Mesendoderm (in vitro differentiated cells): ENCODE data around the gene PRKAG2.
A peak's percentile ranks its signal among the peaks of the same experiment; 100 is the strongest.

Source experiments
- DNase-seq: peaks from one replicate; pipeline ENCODE4 v3.0.0; 2013
- H2AK5ac ChIP-seq: 2 replicates; pipeline ENCODE4 v1.6.1; 2013; ENCODE audit warnings: low read length, inconsistent platforms
- H2BK120ac ChIP-seq: 2 replicates; pipeline ENCODE4 v1.6.1; 2013; ENCODE audit warnings: low read depth, mild to moderate bottlenecking, low read length, moderate library complexity, mixed read lengths
- H2BK15ac ChIP-seq: replicated peaks from 2 replicates; pipeline ENCODE4 v1.6.1; 2013; ENCODE audit warnings: low read depth, mild to moderate bottlenecking, moderate library complexity
- H2BK5ac ChIP-seq: 2 replicates; pipeline ENCODE4 v1.6.1; 2013; ENCODE audit warnings: low read length, inconsistent platforms
- H3K18ac ChIP-seq: 2 replicates; pipeline ENCODE4 v1.6.1; 2013; ENCODE audit warnings: mild to moderate bottlenecking, low read length, mixed read lengths
- H3K23ac ChIP-seq: one replicate; pipeline ENCODE4 v1.6.1; 2013; ENCODE audit warnings: low read length
- H3K27ac ChIP-seq: 2 replicates; pipeline ENCODE4 v1.5.1; 2013; ENCODE audit warnings: low read depth, mild to moderate bottlenecking, inconsistent platforms, low read length, moderate library complexity
- H3K27me3 ChIP-seq: 2 replicates; pipeline ENCODE4 v1.6.1; 2013; ENCODE audit warnings: low read length, control low read depth, mild to moderate bottlenecking, inconsistent platforms; ENCODE audit not compliant: insufficient read depth, poor library complexity
- H3K36me3 ChIP-seq: 2 replicates; pipeline ENCODE4 v1.6.1; 2013; ENCODE audit warnings: low read length, inconsistent platforms; ENCODE audit not compliant: control insufficient read depth, insufficient read depth
- H3K4ac ChIP-seq: one replicate; pipeline ENCODE4 v1.6.1; 2013; ENCODE audit warnings: low read depth, mild to moderate bottlenecking, low read length, moderate library complexity
- H3K4me1 ChIP-seq: 2 replicates; pipeline ENCODE4 v1.6.1; 2013; ENCODE audit warnings: low read depth, low read length, inconsistent platforms; ENCODE audit not compliant: control insufficient read depth
- H3K4me2 ChIP-seq: 2 replicates; pipeline ENCODE4 v1.6.1; 2013; ENCODE audit warnings: low read length
- H3K4me3 ChIP-seq: 2 replicates; pipeline ENCODE4 v1.5.1; 2013; ENCODE audit warnings: mild to moderate bottlenecking, low read length
- H3K56ac ChIP-seq: one replicate; pipeline ENCODE4 v1.6.1; 2013; ENCODE audit warnings: low read length
- H3K79me1 ChIP-seq: 2 replicates; pipeline ENCODE4 v1.6.1; 2013; ENCODE audit warnings: low read length, inconsistent platforms
- H3K79me2 ChIP-seq: 2 replicates; pipeline ENCODE4 v1.6.1; 2013; ENCODE audit warnings: mild to moderate bottlenecking, low read length; ENCODE audit not compliant: control insufficient read depth, insufficient read depth
- H3K9ac ChIP-seq: 2 replicates; pipeline ENCODE4 v1.6.1; 2013; ENCODE audit warnings: low read length, inconsistent platforms
- H4K5ac ChIP-seq: one replicate; pipeline ENCODE4 v1.6.1; 2013; ENCODE audit warnings: low read length
- H4K8ac ChIP-seq: one replicate; pipeline ENCODE4 v1.6.1; 2013; ENCODE audit warnings: low read depth, mild to moderate bottlenecking, control low read depth, low read length, moderate library complexity
- WGBS: extraction: QIAGEN DNeasy Blood & Tissue Kit; methylation state at CpG from one replicate; pipeline ENCODE4 v1.1.7; 2013; ENCODE audit warnings: low lambda C conversion rate, missing lambda C conversion rate; ENCODE audit not compliant: insufficient coverage; ENCODE audit errors: extremely low coverage; 5-methylcytosine and 5-hydroxymethylcytosine counted together

Gene PRKAG2

GRCh38 chr7:151611878-151612277, 265.0 kb downstream of the PRKAG2 start:
- no peak overlapping the region for H2BK120ac ChIP-seq
- H3K9ac ChIP-seq, result no peak overlapping the region
- no peak overlapping the region for H3K27ac ChIP-seq
- no peaks in the 10 kb centered on the region for H3K79me1 ChIP-seq
- H3K27me3 ChIP-seq, result no peaks in the 10 kb centered on the region
- H4K5ac ChIP-seq, result no peak overlapping the region
- no peak overlapping the region for H3K18ac ChIP-seq
- H4K8ac ChIP-seq, result no peak overlapping the region
- H3K56ac ChIP-seq, result no peak overlapping the region
- no peaks in the 10 kb centered on the region for H3K36me3 ChIP-seq
- no peak for DNase-seq
- no peaks in the 10 kb centered on the region for H3K4me1 ChIP-seq
- H2BK5ac ChIP-seq, result no peak overlapping the region
- H3K4me3 ChIP-seq, result no peak overlapping the region
- WGBS, result no CpG with 5 or more reads among the region's 10 CpGs
- no peaks in the 10 kb centered on the region for H3K79me2 ChIP-seq
- H2BK15ac ChIP-seq, result no peak overlapping the region
- H3K23ac ChIP-seq, result no peak overlapping the region
- no peak overlapping the region for H3K4ac ChIP-seq
- no peak overlapping the region for H3K4me2 ChIP-seq
- H2AK5ac ChIP-seq, result no peak overlapping the region

DNA sequence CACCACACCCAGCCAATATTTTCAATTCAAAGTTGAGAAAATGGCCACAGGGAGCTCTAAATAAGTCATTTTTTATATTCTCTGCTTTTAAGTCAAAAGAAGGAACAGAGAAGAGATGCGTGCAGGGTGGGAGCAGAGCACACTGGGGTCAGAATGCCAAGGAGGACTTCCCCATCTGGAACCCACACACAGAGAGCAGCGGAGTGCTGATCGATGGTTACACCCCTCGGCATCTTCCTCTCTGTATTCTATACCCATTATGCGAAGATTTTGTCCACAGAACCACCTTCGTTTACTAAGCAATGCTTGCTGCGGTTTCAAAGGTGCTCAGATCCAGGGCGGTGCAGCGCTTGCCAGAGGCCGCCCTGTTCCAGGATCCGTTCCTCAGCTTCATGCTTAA, 265.9 kb downstream of the PRKAG2 start:
- Histone ChIP-seq H3K4ac (no peak overlapping the region), H2BK120ac (no peak overlapping the region), H3K9ac (no peak overlapping the region), H4K5ac (no peak overlapping the region), H2BK15ac (no peak overlapping the region), H3K4me3 (no peak overlapping the region), H3K27me3 (no peaks in the 10 kb centered on the region), H3K4me2 (no peak overlapping the region), H3K18ac (no peak overlapping the region), H3K23ac (no peak overlapping the region), H3K79me2 (no peaks in the 10 kb centered on the region), H4K8ac (no peak overlapping the region), H2AK5ac (no peak overlapping the region), H2BK5ac (no peak overlapping the region), H3K27ac (no peak overlapping the region), H3K56ac (no peak overlapping the region), H3K79me1 (no peaks in the 10 kb centered on the region), H3K36me3 (no peaks in the 10 kb centered on the region), H3K4me1 (no peaks in the 10 kb centered on the region)
- no CpG with 5 or more reads among the region's 11 CpGs for WGBS
- no peak for DNase-seq

DNA sequence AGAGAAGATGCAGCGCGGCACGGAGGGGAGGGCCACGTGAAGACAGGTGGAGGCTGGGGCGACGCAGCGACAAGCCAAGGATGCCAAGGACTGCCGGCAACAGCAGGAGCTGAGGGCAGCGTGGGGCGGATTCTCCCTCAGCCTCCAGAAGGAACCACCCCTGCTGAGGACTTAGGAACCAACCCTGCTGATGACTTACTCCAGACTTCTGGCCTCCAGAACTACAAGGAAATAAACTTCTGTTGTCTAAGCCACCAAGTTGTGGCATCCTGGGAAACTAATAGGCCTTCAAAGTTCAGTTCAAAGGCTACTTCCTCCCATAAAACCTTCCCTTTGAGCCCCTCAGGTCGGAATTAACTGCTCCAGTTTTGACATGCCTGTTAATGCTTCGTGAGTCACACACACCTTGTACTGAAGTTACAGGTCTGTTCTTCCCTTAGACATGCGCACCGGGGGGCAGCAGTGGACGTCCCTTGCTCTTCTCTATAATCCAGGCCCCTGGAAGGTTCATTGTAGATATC, 268.8 kb downstream of the PRKAG2 start:
- H3K36me3 ChIP-seq, result no peaks in the 10 kb centered on the region
- no peak overlapping the region for H2BK120ac ChIP-seq
- H3K4ac ChIP-seq, result no peak overlapping the region
- H3K56ac ChIP-seq, result no peak overlapping the region
- no peaks in the 10 kb centered on the region for H3K4me1 ChIP-seq
- H3K79me1 ChIP-seq, result no peaks in the 10 kb centered on the region
- H2BK15ac ChIP-seq, result no peak overlapping the region
- H3K79me2 ChIP-seq, result no peaks in the 10 kb centered on the region
- H3K4me2 ChIP-seq, result no peak overlapping the region
- H3K27me3 ChIP-seq, result no peaks in the 10 kb centered on the region
- peak; percentile 22 for DNase-seq
- no peak overlapping the region for H2AK5ac ChIP-seq
- H3K27ac ChIP-seq, result no peak overlapping the region
- no peak overlapping the region for H3K18ac ChIP-seq
- H3K9ac ChIP-seq, result no peak overlapping the region
- H3K23ac ChIP-seq, result no peak overlapping the region
- no peak overlapping the region for H3K4me3 ChIP-seq
- no CpG with 5 or more reads among the region's 15 CpGs for WGBS
- H2BK5ac ChIP-seq, result no peak overlapping the region
- H4K8ac ChIP-seq, result no peak overlapping the region
- no peak overlapping the region for H4K5ac ChIP-seq

DNA sequence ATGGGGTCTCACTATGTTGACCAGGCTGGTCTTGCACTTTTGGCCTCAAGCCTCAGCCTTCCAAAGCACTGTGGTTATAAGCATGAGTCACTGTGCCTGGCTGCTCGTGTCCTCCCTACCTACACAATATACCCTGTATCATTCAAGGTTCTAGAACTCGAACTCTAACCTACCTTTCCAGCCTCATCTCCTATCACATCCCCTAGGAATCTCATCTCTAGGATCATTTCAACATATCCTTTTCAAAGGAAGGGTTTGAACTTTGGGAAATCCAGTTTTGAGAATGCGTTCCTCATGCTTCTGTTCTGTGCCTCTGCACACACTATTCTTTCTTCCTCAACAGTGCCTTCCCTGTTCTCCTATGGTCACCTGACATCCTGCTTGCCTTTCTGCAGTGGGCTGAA, 269.4 kb downstream of the PRKAG2 start:
- Histone ChIP-seq H3K4me1 (no peaks in the 10 kb centered on the region), H3K4ac (no peak overlapping the region), H2AK5ac (no peak overlapping the region), H3K36me3 (no peaks in the 10 kb centered on the region), H2BK5ac (no peak overlapping the region), H3K79me1 (no peaks in the 10 kb centered on the region), H3K4me3 (no peak overlapping the region), H3K9ac (no peak overlapping the region), H4K8ac (no peak overlapping the region), H4K5ac (no peak overlapping the region), H3K23ac (no peak overlapping the region), H3K18ac (no peak overlapping the region), H3K79me2 (no peaks in the 10 kb centered on the region), H2BK15ac (no peak overlapping the region), H3K4me2 (no peak overlapping the region), H3K27me3 (no peaks in the 10 kb centered on the region), H3K27ac (no peak overlapping the region), H3K56ac (no peak overlapping the region), H2BK120ac (no peak overlapping the region)
- no peak for DNase-seq
- WGBS, result no CpG with 5 or more reads among the region's 3 CpGs

DNA sequence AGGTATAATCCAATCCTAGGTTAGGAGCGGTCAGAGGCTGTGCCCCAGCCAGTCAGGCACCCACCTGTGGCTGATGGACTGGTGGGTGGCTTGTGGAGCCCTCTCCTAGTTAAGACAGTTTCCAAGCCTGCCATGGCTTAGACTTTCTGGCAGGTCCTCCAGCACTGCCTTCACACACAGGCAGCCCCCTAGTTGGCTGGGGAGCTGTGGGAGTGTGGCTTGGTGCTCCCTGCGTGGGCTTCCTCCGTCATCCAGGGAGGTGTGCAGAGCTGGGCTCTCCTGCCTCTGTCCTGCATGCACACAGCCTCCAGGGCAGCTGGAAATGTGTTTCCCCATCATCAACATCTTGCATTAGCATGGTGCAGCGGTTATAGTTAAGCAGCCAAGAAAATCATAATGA, 273.0 kb downstream of the PRKAG2 start:
- no CpG with 5 or more reads among the region's 4 CpGs for WGBS

DNA sequence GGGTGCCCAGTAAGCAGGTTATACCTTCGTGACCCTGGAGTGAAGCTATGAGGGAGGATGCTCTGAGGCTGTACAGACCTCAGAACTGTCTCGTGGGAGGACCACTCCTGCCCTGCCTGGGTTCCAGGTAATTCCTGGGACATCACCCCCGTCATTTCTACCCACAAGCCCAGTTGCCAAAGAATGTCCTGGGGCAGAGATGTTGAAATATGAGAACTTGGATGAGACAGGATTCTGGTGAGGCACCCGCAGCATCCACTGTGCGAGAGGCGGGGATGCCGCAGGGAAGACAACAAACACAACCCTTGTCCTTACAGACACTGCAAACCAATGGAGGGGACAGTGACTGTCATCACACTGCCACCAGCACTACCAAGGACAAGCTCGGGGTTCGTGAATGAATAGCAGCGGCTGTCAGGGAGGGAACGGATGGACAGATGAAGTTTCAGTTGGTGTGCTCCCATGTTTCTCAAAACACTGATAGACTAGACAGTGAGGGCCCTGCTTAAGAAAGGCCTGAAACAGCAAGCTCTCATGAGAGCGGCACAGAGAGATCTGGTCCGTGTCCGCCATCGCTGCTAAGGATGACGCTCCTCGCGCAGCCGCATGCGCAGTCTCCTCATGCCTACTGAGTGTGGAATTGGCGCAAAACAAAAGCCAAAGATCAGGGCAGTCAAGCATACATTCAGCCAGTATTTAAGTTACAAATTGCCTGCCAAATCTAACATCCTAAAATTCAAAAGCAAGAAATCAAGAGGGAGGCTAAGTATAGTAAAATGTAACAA, 275.2 kb downstream of the PRKAG2 start:
- H3K56ac ChIP-seq, result no peak overlapping the region
- H4K5ac ChIP-seq, result no peak overlapping the region
- no peak overlapping the region for H2BK120ac ChIP-seq
- H3K79me1 ChIP-seq, result no peaks in the 10 kb centered on the region
- H3K18ac ChIP-seq, result no peak overlapping the region
- no peak overlapping the region for H2BK15ac ChIP-seq
- H2AK5ac ChIP-seq, result no peak overlapping the region
- no peak overlapping the region for H3K9ac ChIP-seq
- H3K36me3 ChIP-seq, result no peaks in the 10 kb centered on the region
- no peak overlapping the region for H3K23ac ChIP-seq
- WGBS, result no CpG with 5 or more reads among the region's 21 CpGs
- no peak overlapping the region for H3K27ac ChIP-seq
- no peak overlapping the region for H2BK5ac ChIP-seq
- no peaks in the 10 kb centered on the region for H3K4me1 ChIP-seq
- H4K8ac ChIP-seq, result no peak overlapping the region
- no peak overlapping the region for H3K4ac ChIP-seq
- no peak overlapping the region for H3K4me2 ChIP-seq
- no peak for DNase-seq
- no peaks in the 10 kb centered on the region for H3K27me3 ChIP-seq
- no peaks in the 10 kb centered on the region for H3K79me2 ChIP-seq
- H3K4me3 ChIP-seq, result no peak overlapping the region

More for the DNA sequence above, 273.0 kb downstream of the PRKAG2 start:
- Histone ChIP-seq H3K4ac (no peak overlapping the region), H3K36me3 (no peaks in the 10 kb centered on the region), H3K56ac (no peak overlapping the region), H3K23ac (no peak overlapping the region), H4K5ac (no peak overlapping the region), H3K79me2 (no peaks in the 10 kb centered on the region), H3K27ac (no peak overlapping the region), H2BK15ac (no peak overlapping the region), H3K4me1 (no peaks in the 10 kb centered on the region), H2BK5ac (no peak overlapping the region), H3K18ac (no peak overlapping the region), H2BK120ac (no peak overlapping the region), H3K4me3 (no peak overlapping the region), H2AK5ac (no peak overlapping the region), H3K9ac (no peak overlapping the region), H3K4me2 (no peak overlapping the region), H4K8ac (no peak overlapping the region), H3K27me3 (no peaks in the 10 kb centered on the region), H3K79me1 (no peaks in the 10 kb centered on the region)
- DNase-seq, result no peak
